Astrocyte of the cerebellum (primary cell): ENCODE data around the gene VPS26A.
"Not testable (repeated sequence)": the region's sequence is repeated elsewhere in the genome, so short reads cannot be mapped to it uniquely, and the experiment has no call there.

Experiments used
- DNase-seq: peaks from one replicate; pipeline ENCODE4 v3.0.0-alpha.2; 2011; ENCODE audit warnings: low read depth
- H3K4me3 ChIP-seq: 2 replicates; pipeline ENCODE4 v1.5.1; 2011; ENCODE audit warnings: mild to moderate bottlenecking, low read depth, low read length, moderate library complexity
- CTCF ChIP-seq: IDR thresholded peaks from 2 replicates; pipeline ENCODE4 v1.5.1; 2012; ENCODE audit warnings: low read length, low read depth, moderate library complexity, mild to moderate bottlenecking; ENCODE audit errors: missing control alignments
- in situ Hi-C: cut with HindIII; loops from 2 replicates; pipeline ENCODE4 v1.10.0; 2017; ENCODE audit warnings: low sequenced_read_pairs

VPS26A gene

GRCh38 chr10:69168493-69168892 lies 44.5 kb downstream of the VPS26A start:
- in situ Hi-C loops = no loop called here
- DNase-seq = no peak
- no peak overlapping the region for H3K4me3 ChIP-seq
- no peak for TF ChIP-seq CTCF

GRCh38 chr10:69172241-69172982 lies 48.4 kb downstream of the VPS26A start:
- TF ChIP-seq CTCF = no peak
- no peak overlapping the region for H3K4me3 ChIP-seq
- in situ Hi-C loops = no loop called here
- DNase-seq = no peak

GRCh38 chr10:69175326-69175725 lies 51.3 kb downstream of the VPS26A start:
- DNase-seq, in situ Hi-C loops, H3K4me3 ChIP-seq: not testable (repeated sequence)

GRCh38 chr10:69176823-69177222 lies 52.8 kb downstream of the VPS26A start:
- in situ Hi-C loops = no loop called here
- no peak for TF ChIP-seq CTCF
- H3K4me3 ChIP-seq = no peak overlapping the region
- no peak for DNase-seq

GRCh38 chr10:69179089-69179742 lies 55.2 kb downstream of the VPS26A start:
- H3K4me3 ChIP-seq = peak overlapping the region; percentile 98
- TF ChIP-seq CTCF = no peak
- in situ Hi-C loops = no loop called here
- DNase-seq = no peak

GRCh38 chr10:69179743-69180524 lies 56.0 kb downstream of the VPS26A start, which contains the start of gene SUPV3L1:
Gene SUPV3L1 (plus strand): TSS chr10:69180234. CDS start chr10:69180292, 58 bp downstream.
- in situ Hi-C loops = no loop called here
- H3K4me3 ChIP-seq = peak within 1 kb of the TSS; percentile 98
- DNase-seq = peak; percentile 93
- TF ChIP-seq CTCF = no peak
